ENCODE data around the gene MEGF6.
A peak's percentile ranks its signal among the peaks of the same experiment; 100 is the strongest.

MEGF6 gene

GRCh38 chr1:3459051-3459908 is 152.0 kb downstream of the MEGF6 start:
- no peak for DNase-seq (ENCODE audit: low read depth)

DNA sequence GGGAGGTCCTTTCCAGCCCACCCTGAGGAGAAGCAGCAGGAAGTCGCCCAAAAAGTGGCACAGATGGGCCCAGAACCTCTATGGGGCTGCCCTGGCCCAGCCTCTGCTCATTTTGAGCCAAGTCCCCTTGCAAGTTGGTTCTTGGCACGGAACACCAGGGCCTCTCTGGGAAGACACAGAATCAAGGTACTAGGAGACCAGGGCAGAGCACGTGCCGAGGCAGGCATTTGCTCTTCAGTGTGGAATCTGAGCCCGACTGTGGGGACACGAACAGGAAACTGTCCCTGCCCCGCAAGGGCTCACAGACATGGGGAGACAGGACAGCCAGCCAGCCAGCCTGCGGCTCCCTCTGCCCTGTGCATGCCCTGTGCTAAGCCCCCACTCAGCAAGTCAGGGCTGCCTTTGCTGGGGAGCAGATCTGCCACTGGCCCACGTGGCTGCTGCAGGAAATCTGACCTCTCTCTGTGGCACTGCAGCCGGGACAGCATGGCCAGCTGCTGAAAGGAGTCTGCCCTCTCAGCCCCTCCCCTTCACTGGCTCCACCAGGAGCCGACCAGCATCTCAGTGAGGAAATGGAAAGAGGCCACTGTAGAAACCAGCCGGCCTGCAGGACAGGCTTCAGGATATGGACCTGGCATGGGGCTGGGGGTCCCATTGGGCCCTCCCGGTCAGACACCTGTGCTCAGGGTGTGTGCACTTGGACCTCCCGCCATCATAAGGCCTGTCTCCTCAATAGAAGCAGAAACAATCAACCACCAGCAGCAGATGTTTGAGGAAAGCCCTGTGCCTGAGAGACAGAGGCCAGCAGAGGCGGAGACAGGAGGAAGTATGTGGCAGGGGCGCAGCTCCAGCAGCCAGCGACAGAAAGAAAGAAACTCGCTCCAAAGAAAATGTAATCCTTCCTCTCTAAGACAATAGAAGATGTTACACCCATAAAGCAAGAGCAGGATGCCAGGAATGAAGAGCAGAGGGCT is 153.1 kb downstream of the MEGF6 start:
- DNase-seq (ENCODE audit: low read depth) = no peak

DNA sequence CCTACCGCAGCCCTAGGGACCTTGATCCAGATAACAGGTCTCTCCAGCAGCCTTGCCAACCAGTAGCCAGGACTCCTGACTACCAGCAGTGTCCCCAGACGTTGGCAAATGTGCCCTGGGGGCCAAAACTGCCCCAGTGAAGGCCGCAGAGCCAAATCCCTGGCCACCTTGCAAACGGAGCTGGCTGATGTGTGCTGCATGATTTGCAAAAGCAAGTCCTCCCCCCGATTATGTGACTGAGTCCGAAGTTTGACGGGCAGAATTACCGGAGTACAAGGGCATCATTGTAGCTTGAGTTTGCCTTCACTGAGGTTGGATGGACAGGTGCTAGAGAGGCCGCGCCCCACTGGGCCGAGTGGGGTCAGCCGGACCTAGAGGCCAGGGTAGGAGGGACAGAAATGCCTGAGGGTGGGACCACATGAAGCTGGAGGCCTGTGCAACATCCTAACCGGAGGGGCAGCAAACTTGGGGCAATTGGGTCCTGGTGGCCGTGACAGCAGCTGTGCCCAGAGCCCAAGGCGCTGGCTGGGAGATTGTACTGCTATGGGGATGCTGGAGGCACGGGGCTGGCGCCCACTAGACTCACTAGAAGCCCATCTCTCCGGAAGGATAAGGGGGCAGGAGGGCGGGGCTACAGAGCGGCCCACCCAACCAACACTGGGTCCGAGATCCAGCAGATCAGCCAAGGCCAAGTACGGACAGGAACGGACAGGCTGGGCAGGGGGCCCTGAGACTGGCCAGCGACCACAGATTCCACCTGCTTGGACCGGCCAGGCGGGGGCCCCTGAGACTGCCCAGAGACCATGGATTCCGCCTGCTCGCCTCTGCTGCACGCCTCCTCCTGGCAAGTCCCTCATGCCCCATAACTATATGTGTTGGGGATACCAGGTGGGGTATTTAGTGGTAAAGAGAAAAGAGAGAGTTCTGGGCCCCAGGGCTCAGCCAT is 154.1 kb downstream of the MEGF6 start:
- DNase-seq (ENCODE audit: low read depth) = no peak

GRCh38 chr1:3456449-3456963 is 154.8 kb downstream of the MEGF6 start:
- no peak for DNase-seq (ENCODE audit: low read depth)

- DNase-seq (ENCODE audit: low read depth) = no peak
Measured at GRCh38 chr1:3455670-3456448, 155.4 kb downstream of the MEGF6 start.

GRCh38 chr1:3454811-3455618 is 156.3 kb downstream of the MEGF6 start:
- peak; percentile 81 for DNase-seq (ENCODE audit: low read depth)

- peak; percentile 45 for DNase-seq (ENCODE audit: low read depth)
Measured at GRCh38 chr1:3453891-3454810, 157.2 kb downstream of the MEGF6 start, which contains the start of gene ARHGEF16. Gene ARHGEF16 (plus strand): TSS chr1:3454665. CDS start chr1:3463085, 8,420 bp downstream.

- peak; percentile 64 for DNase-seq (ENCODE audit: low read depth)
Measured at GRCh38 chr1:3453203-3453761, 158.0 kb downstream of the MEGF6 start.

DNA sequence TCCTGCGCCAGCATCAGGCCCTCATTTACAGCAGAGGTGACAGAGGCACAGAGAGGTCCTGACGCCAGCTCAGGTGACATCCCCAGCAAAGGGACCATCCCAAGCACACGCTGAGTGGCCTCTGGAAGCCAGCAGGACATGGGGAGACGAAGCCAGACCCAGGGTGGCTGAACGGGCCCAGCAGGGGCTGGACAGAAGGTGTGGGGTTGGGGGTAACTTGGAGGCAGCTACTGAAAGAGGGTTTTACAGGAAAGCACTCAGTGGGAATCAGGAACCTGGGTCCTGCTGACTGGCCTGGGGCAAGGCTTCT is 158.5 kb downstream of the MEGF6 start:
- no peak for DNase-seq (ENCODE audit: low read depth)

DNA sequence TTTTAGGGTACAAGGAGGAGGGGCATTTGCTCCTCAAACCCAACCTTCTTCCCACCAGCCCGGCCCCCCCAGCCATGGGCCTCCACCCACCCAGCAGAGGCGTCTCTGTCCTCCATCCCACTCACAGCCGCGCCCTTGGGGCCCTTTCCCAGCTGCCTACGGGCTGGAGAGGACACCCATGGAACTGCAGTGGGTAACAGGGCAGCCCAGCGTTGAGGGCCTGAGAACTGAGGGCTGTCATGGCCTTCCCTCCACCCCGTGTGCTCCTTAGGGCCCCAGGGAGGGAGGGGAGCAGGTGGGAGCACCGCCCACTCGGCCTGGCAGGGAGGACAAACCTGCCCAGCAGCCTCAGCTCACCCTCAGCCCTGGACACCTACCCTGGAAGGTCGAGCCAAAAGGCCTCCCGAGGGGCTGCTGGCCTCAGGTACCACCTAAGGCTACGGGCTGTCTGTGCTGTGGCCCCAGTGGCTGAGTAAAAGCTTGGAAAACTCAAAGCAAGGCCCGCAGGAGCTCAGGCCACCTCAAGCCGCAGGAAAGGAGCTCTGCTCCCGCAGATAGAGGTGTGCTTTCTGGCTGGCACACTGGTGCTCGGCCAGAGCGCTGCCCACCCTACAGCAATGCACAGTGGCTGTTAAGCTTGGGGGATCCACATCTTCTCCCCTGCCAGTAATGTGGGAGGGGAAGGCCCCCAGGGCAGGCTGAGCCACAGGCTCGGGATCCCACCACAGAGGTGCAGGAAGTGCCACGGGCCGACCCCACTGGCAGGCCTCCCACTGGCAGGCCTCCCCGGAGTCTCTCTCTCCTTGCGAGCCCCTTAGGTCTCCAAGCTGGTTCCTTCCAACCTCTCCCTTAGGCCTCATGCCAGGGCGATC is 159.1 kb downstream of the MEGF6 start:
- DNase-seq (ENCODE audit: low read depth) = no peak

DNA sequence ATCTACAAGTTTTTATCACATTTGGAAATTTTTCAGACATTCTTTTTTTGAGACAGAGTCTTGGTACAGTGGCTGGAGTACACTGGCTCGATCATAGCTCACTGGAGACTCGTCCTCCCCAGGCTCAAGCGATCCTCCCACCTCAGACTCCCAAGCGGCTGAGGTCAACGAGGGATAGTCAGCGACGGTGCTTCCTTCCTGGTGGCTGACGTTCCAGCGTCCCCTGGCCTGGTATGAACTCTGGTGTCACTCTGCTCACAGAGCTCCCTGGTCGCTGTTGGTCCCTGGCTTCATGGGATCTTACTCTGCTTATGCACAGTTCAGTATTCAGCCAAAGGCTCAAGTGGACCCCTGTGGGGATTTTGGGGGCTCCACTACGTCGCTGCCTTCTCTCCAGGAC is 160.3 kb downstream of the MEGF6 start:
- no peak for DNase-seq (ENCODE audit: low read depth)

DNA sequence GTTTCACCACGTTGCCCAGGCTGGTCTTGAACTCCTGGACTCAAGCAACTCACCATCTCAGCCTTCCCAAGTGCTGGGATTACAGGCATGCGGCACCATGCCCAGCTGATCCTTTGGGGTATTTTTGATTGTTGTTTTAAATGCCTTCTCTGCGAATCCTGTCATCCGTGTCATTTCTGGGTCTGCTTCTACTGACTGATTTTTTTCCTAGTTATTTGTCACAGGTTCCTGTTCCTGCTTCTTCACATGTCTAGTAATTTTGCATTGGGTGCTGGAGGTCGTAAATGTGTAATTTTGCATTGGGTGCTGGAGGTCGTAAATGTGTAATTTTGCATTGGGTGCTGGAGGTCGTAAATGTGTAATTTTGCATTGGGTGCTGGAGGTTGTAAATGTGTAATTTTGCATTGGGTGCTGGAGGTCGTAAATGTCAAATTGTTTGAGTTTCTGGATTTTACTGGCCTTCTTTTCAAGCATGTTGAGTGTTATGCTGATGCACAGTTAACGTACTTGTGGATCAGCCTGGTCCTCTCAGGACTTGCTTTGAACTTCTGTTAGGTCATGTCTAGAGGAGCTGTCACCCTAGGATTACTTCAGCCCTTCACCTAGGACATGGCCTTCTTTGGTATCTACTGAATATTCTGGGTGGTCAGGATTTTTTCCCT is 161.0 kb downstream of the MEGF6 start:
- DNase-seq (ENCODE audit: low read depth) = no peak

- DNase-seq (ENCODE audit: low read depth) = no peak
Measured at GRCh38 chr1:3444736-3445135, 166.6 kb downstream of the MEGF6 start.

DNA sequence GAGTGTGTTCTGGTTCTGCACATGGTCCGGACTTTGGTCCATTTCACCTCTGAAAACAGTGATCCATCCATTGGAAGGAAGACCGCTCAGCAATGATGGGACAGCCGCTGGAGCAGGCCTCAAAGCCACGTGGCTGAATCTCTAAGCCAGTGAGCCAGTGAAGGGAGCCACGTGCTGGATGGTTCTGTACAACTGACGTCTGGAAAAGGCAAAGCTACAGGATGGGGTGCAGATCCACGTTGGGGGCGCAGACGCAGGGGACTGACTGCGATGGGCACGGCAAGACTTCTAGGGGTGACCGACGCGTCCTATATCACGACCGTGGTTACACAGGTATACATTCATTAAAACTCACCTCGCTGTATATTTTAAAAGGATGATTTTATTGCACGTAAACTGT is 167.0 kb downstream of the MEGF6 start:
- no peak for DNase-seq (ENCODE audit: low read depth)

GRCh38 chr1:3443807-3444206 is 167.5 kb downstream of the MEGF6 start:
- no peak for DNase-seq (ENCODE audit: low read depth)

DNA sequence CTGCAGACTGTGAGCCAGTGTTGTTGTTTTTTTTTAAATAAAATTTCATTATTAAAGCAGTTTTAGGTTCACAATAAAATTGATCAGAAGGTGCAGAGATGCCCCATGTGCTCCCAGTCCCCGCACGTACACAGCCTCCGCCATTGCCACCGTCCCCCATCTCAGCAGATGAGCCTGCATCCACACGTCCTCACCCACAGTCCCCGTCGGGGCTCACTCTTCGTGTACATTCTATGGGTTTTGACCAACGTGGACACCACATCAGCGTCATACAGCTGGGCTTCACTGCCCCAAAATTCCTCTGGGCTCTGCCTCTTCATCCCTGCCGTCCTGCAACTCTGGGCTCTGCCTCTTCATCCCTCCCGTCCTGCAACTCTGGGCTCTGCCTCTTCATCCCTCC is 168.4 kb downstream of the MEGF6 start:
- no peak for DNase-seq (ENCODE audit: low read depth)

DNA sequence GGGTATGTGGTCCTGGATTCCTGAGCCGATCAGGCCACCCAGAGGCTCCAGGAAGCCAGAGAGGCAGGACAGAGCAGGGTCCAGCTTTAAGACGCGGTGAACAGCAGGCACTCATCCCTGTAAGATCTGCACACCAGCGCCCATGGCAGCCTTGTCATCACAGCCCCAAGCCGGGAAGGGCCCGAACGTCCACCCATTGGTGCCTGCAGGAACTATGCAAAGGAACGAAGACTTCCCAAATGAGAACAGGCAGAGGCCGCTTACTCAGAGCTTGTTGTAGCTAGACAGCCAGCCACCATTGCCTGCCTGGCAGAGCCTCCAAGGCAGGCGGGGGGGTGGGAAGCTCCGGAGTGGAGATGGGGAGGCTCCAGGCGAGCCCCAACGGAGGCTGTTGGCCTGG is 169.0 kb downstream of the MEGF6 start:
- DNase-seq (ENCODE audit: low read depth) = no peak

Measured in CMK (cell line).